Muscle of leg (tissue), 11 donors: Measurements from ENCODE around the gene PCDH1. TPM values are rescaled to one million over a fixed set of nuclear protein-coding genes. Genes with fewer than 3 reads are reported as not detected.
A peak's percentile ranks its signal among the peaks of the same experiment; 100 is the strongest.

ENCODE experiments used
- DNase-seq: peaks from one replicate; pipeline ENCODE4 v3.0.0; 2013
- H3K27ac ChIP-seq: one replicate; pipeline ENCODE4 v1.5.1; 2013; ENCODE audit warnings: mild to moderate bottlenecking, low read length, control low read depth
- H3K27me3 ChIP-seq: one replicate; pipeline ENCODE4 v1.6.1; 2013; ENCODE audit warnings: low read length; ENCODE audit not compliant: control insufficient read depth, insufficient read depth
- H3K36me3 ChIP-seq: one replicate; pipeline ENCODE4 v1.6.1; 2013; ENCODE audit warnings: low read length; ENCODE audit not compliant: control insufficient read depth, insufficient read depth
- H3K4me1 ChIP-seq: one replicate; pipeline ENCODE4 v1.6.1; 2013; ENCODE audit warnings: low read length; ENCODE audit not compliant: control insufficient read depth, insufficient read depth
- H3K4me3 ChIP-seq: one replicate; pipeline ENCODE4 v1.5.1; 2013; ENCODE audit warnings: low read length, control low read depth
- H3K9me3 ChIP-seq: replicated peaks from 2 replicates; pipeline ENCODE4 v1.6.1; 2013; ENCODE audit warnings: low read depth, low read length; ENCODE audit not compliant: control insufficient read depth
- WGBS: methylation state at CpG from one replicate; pipeline ENCODE4 v1.1.5; 2013; ENCODE audit warnings: missing lambda C conversion rate; ENCODE audit not compliant: insufficient coverage; 5-methylcytosine and 5-hydroxymethylcytosine counted together
- polyA plus RNA-seq, 8 donors: library from polyadenylated mRNA; unstranded; fragments of 120-200 nt; gene quantifications; one replicate each; pipeline versions ENCODE4 v1.2.1 to v1.2.3, GENCODE V29; 2013; ENCODE audit warnings: inconsistent platforms in 1 of 8, low replicate concordance in 1 of 8; ENCODE audit not compliant: insufficient read length in 8 of 8, insufficient read depth in 1 of 8
- total RNA-seq: library from RNA; stranded (reverse); fragments of 120-200 nt; gene quantifications from one replicate; pipeline ENCODE4 v1.2.4, GENCODE V29; 2013

PCDH1 gene
- total and polyA plus RNA-seq, 9 donors, result 13.9 to 24.7 (median 18.1) TPM

DNA sequence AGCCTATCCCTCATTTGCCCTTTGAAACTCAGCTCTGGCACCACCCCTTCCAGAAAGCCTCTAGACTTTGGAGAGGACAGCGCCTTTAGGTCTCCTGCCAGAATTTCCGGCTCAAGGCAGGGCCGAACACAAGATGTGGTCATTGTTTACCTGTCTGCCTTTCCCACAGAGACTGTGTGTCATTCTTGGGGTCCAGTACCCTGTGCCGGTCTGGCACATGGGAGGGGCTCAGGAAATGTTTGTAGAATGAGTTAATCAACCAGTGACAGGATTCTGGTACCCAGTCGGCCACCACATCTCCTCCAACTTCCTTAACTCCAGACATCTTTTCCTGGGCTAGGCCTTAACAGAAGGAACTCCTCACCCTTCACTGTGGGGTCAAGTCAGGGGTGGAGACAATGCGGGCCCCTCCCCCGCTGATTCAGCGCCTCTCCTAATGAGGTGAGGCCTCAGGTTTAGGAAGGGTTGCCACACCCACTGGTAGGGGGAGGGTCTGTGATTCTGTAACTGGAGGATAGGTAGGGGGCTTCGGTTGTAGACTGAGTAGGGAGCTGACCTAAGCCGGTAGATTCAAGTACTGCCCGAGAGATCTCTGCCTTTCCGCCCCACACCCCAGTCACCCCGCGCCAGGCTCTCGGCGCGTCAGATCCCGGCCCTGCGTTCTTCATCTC, 29.3 kb downstream of the PCDH1 start:
- DNase-seq, result peak; percentile 52
- Histone ChIP-seq H3K27ac (peak overlapping the region; percentile 83), H3K36me3 (no peaks in the 10 kb centered on the region), H3K9me3 (no peaks in the 10 kb centered on the region), H3K4me3 (peak overlapping the region; percentile 49), H3K4me1 (peaks cover 29% of the 10 kb centered on the region), H3K27me3 (peaks cover 28% of the 10 kb centered on the region)
- 13% methylated on average over 14 of the region's 19 CpGs for WGBS

DNA sequence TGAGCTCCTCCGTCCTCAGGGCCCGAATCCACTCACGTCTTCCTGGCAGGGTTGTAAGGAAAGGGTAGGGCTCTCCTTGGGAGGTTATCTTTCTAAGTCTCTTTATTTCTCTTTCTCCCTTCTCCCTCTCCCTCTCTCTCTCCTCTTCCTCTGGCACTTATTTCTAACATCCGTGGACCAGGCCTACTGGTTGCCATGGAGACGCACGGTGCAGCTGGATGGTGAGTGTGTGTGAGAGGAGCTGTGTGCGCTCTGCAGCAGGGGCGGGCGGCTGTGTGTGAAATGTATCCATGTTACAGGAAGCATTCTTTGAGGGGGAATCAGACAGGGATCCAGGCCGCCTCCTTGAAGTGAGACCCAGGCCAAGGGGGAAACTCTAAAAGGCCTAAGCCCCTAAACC, 32.2 kb downstream of the PCDH1 start:
- peaks cover 35% of the 10 kb centered on the region for H3K27me3 ChIP-seq
- no peak overlapping the region for H3K4me3 ChIP-seq
- H3K27ac ChIP-seq, result no peak overlapping the region
- no peaks in the 10 kb centered on the region for H3K9me3 ChIP-seq
- peaks cover 41% of the 10 kb centered on the region for H3K4me1 ChIP-seq
- peak; percentile 73 for DNase-seq
- H3K36me3 ChIP-seq, result no peaks in the 10 kb centered on the region
- WGBS, result 7% methylated on average over 3 of the region's 10 CpGs

GRCh38 chr5:141845371-141845851, 32.8 kb downstream of the PCDH1 start:
- H3K4me1 ChIP-seq, result peaks cover 38% of the 10 kb centered on the region
- H3K9me3 ChIP-seq, result no peaks in the 10 kb centered on the region
- peaks cover 36% of the 10 kb centered on the region for H3K27me3 ChIP-seq
- 43% methylated on average over 1 of the region's 7 CpGs for WGBS
- no peak for DNase-seq
- H3K36me3 ChIP-seq, result no peaks in the 10 kb centered on the region
- no peak overlapping the region for H3K4me3 ChIP-seq
- no peak overlapping the region for H3K27ac ChIP-seq

DNA sequence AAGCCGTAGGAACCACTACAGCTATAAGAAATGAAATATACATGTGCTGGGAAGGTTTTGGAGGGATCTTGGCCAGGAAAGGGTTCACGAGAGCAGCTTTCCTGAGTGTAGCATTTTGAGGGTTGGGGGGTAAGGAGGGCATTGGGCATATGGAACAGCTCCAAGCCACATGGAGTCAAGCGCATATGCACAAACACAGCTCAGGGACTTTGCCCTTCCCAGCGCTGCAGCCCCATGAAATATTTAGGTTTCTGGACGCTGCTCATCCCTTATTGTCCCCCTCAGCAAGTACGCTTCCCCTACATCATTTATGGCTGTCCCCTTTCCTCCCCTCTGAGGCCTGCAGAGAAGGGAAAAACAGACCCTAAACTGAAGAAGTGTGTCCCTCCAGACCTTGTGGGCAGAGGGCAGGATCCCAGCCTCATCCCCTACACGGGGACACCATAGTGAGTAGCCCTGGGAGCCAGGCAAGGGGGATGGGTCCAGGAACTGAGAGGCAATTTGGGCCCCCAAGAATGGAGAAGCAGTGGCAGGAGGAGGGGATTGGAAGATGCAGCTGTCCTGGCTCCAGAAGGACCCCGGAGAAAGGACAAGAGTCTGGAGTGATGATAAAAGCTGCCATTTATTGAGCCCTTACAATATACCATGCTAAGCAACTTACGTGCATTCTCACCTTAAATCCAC, 33.7 kb downstream of the PCDH1 start:
- Histone ChIP-seq H3K4me1 (peaks cover 34% of the 10 kb centered on the region), H3K36me3 (no peaks in the 10 kb centered on the region), H3K27me3 (peaks cover 32% of the 10 kb centered on the region), H3K4me3 (no peak overlapping the region), H3K9me3 (no peaks in the 10 kb centered on the region), H3K27ac (no peak overlapping the region)
- WGBS, result 53% methylated on average over 5 of the region's 9 CpGs
- no peak for DNase-seq

- no peaks in the 10 kb centered on the region for H3K36me3 ChIP-seq
- H3K4me1 ChIP-seq, result peaks cover 30% of the 10 kb centered on the region
- no peaks in the 10 kb centered on the region for H3K9me3 ChIP-seq
- WGBS, result 24% methylated on average over 2 of the region's 5 CpGs
- H3K4me3 ChIP-seq, result no peak overlapping the region
- peak overlapping the region; percentile 47 for H3K27ac ChIP-seq
- peaks cover 32% of the 10 kb centered on the region for H3K27me3 ChIP-seq
- no peak for DNase-seq
Measured at GRCh38 chr5:141843156-141843927, 34.9 kb downstream of the PCDH1 start.

DNA sequence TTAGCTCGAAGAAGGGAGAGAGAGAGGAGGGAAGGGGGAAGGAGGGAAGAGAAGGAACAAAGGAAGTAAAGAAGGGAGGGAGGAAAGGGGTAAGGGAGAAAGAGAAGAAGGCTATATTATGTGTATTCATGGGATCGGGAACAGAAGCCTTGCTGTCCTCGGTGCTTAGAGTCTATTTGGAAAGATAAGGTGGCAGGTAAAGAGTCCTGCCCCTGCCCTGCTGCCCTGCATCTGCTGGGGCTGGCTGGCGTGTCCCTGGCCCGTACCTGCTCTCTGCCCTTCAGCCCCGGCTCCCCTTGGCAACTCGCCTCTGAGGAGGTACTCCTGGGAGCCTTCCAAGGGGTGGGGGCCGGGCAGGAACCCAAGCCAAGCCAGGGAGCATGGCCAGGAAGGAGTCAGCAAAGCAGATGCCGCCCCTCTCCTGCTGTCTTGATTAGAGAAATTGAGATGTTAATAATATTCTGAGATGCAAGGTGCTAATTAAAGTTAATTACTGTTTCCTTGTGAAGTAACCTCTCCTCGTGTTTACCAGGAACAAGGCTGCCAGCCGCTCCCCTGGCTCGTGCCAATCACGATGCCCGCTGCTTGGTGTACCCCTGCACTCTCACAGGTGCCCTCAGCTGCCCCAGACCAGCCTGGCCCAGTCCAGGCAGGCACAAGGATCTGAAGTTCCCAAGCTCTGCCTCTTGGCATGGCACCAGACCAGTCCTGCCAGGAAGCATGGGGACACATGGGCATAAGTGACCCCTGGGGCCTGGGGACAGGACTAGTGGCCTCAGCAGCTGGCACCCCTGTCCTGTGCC, 36.6 kb downstream of the PCDH1 start:
- Histone ChIP-seq H3K9me3 (no peaks in the 10 kb centered on the region), H3K4me3 (no peak overlapping the region), H3K27ac (peak overlapping the region; percentile 29), H3K4me1 (peaks cover 39% of the 10 kb centered on the region), H3K27me3 (peaks cover 37% of the 10 kb centered on the region), H3K36me3 (no peaks in the 10 kb centered on the region)
- 41% methylated on average over 10 of the region's 14 CpGs for WGBS
- no peak for DNase-seq

GRCh38 chr5:141840826-141841360, 37.3 kb downstream of the PCDH1 start:
- H3K4me3 ChIP-seq, result no peak overlapping the region
- H3K36me3 ChIP-seq, result no peaks in the 10 kb centered on the region
- 70% methylated on average over 5 of the region's 6 CpGs for WGBS
- H3K27ac ChIP-seq, result no peak overlapping the region
- H3K4me1 ChIP-seq, result peaks cover 39% of the 10 kb centered on the region
- no peaks in the 10 kb centered on the region for H3K9me3 ChIP-seq
- peaks cover 42% of the 10 kb centered on the region for H3K27me3 ChIP-seq
- DNase-seq, result no peak

- no peak for DNase-seq
- Histone ChIP-seq H3K27ac (peak overlapping the region; percentile 39), H3K4me1 (peaks cover 44% of the 10 kb centered on the region), H3K36me3 (no peaks in the 10 kb centered on the region), H3K4me3 (no peak overlapping the region), H3K9me3 (no peaks in the 10 kb centered on the region), H3K27me3 (peaks cover 44% of the 10 kb centered on the region)
- WGBS, result 40% methylated on average over 1 of the region's 3 CpGs
Measured at GRCh38 chr5:141840280-141840812, 37.9 kb downstream of the PCDH1 start.

- peaks cover 35% of the 10 kb centered on the region for H3K27me3 ChIP-seq
Measured at GRCh38 chr5:141839015-141839513, 39.1 kb downstream of the PCDH1 start.

More at GRCh38 chr5:141839015-141839513, 39.1 kb downstream of the PCDH1 start:
- peak overlapping the region; percentile 81 for H3K27ac ChIP-seq
- H3K9me3 ChIP-seq, result no peaks in the 10 kb centered on the region
- peaks cover 47% of the 10 kb centered on the region for H3K4me1 ChIP-seq
- no CpG with 5 or more reads among the region's 11 CpGs for WGBS
- no peaks in the 10 kb centered on the region for H3K36me3 ChIP-seq
- H3K4me3 ChIP-seq, result no peak overlapping the region
- DNase-seq, result peak; percentile 50
